HUES64 (cell line): Measurements from ENCODE around the gene PDE1C.

ENCODE experiments used
- H3K27ac ChIP-seq: 2 replicates; pipeline ENCODE4 v1.7.0; 2013; ENCODE audit warnings: low read depth, low read length, inconsistent platforms
- H3K27me3 ChIP-seq: 2 replicates; pipeline ENCODE4 v1.6.1; 2013; ENCODE audit warnings: mild to moderate bottlenecking, low read length; ENCODE audit not compliant: insufficient read depth
- H3K36me3 ChIP-seq: 2 replicates; pipeline ENCODE4 v1.6.1; 2013; ENCODE audit warnings: mild to moderate bottlenecking, low read length; ENCODE audit not compliant: insufficient read depth
- H3K4me1 ChIP-seq: 2 replicates; pipeline ENCODE4 v1.6.1; 2013; ENCODE audit warnings: mild to moderate bottlenecking, low read length, moderate library complexity; ENCODE audit not compliant: insufficient read depth
- H3K4me3 ChIP-seq: 2 replicates; pipeline ENCODE4 v1.5.1; 2013; ENCODE audit warnings: mild to moderate bottlenecking, low read length, moderate library complexity
- H3K9ac ChIP-seq: 2 replicates; pipeline ENCODE4 v1.6.1; 2013; ENCODE audit warnings: mild to moderate bottlenecking, low read depth, low read length
- H3K9me3 ChIP-seq: 2 replicates; pipeline ENCODE4 v1.6.1; 2013; ENCODE audit warnings: low read depth, low read length; ENCODE audit not compliant: insufficient read depth
- WGBS: fragments of 150-250, 120-280 bp; methylation state at CpG from one replicate; pipeline ENCODE4 v1.1.7; 2013; ENCODE audit warnings: missing lambda C conversion rate; 5-methylcytosine and 5-hydroxymethylcytosine counted together

Gene PDE1C

DNA sequence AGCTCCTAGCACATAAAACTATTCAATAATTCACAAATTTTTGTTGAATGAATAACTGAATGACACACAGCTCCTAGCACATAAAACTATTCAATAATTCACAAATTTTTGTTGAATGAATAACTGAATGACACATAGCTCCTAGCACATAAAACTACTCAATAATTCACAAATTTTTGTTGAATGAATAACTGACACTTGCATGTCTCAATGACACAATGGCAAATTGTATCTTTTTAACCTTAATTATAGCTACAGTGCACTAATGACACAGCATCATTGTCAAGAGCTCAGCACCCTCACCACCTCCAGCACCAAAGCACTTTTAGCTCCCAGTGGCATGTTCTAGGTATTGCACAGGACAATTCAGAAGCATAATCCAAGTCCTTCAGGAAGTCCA, 131.6 kb downstream of the PDE1C start:
- no peak overlapping the region for H3K4me3 ChIP-seq
- H3K27ac ChIP-seq = no peak overlapping the region
- peaks cover 15% of the 10 kb centered on the region for H3K4me1 ChIP-seq
- no peaks in the 10 kb centered on the region for H3K27me3 ChIP-seq
- no peaks in the 10 kb centered on the region for H3K9me3 ChIP-seq
- H3K36me3 ChIP-seq = no peaks in the 10 kb centered on the region
- H3K9ac ChIP-seq = no peak overlapping the region

DNA sequence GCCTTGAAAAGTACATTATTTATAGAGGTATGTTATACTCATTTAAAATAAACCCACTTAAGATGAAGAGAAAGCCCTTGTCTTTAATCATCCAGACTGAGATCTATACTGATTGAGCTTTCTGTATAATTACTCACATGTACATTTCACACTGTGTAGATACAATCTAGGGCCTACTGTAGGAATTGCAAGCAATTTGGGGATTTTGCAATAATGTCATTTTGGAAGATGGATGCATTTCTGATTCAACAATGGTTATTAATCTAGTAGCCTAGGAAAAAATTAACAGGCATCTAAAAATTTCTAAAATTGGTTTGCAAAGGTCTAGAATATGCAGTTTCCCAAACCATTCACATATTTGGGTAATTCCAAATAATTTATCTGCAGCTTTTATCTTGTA, 132.2 kb downstream of the PDE1C start:
- H3K9me3 ChIP-seq = no peaks in the 10 kb centered on the region

DNA sequence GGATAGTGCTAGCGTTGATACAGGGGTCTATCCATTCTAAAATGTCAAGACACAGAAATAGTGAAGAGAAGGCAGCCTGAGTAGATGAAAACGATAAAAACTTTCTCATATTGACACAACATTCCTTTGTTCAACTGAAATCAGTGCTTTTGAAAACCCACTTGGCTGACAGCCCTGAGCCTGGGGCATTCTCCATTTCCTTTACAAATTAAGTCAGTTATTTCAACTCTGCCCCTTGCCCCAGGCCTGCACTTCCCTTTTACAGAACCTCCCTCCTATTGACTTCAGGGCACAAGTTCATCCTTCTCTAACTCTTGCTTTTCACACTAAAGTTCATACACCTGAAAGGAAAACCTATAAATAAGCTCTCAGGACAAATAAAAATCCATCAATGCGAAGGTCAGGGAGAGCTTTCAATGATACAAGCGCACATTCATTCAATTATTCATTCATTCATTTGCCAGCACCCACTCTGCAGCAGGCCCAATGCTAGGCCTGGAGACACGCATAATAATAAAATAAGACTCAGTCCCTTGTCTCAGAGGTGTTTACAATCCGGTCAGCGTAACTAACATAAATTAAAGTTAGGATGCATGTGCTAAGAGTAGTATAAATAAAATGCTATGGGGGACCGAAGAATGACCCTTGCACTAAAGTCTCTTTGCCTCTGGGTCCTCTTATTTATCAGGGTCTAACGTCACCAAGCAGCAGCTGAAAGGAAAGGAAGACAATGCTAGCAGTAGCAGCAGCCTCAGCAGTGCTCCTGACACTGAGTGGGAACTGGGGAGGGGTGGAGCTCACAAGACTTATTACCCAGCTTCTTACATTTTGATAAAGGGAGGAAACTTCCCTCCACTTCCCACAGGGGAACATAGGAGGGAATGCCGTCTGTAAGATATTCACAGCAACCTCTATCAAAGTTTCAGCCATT, 134.8 kb downstream of the PDE1C start:
- Histone ChIP-seq H3K4me3 (no peak overlapping the region), H3K27me3 (no peaks in the 10 kb centered on the region), H3K9me3 (no peaks in the 10 kb centered on the region), H3K36me3 (no peaks in the 10 kb centered on the region), H3K9ac (no peak overlapping the region), H3K4me1 (peaks cover 15% of the 10 kb centered on the region), H3K27ac (no peak overlapping the region)
- 89% methylated on average over 10 of the region's 10 CpGs for WGBS

More for the DNA sequence above, 132.2 kb downstream of the PDE1C start:
- Histone ChIP-seq H3K9ac (no peak overlapping the region), H3K4me3 (no peak overlapping the region), H3K27me3 (no peaks in the 10 kb centered on the region), H3K4me1 (peaks cover 15% of the 10 kb centered on the region), H3K27ac (no peak overlapping the region), H3K36me3 (no peaks in the 10 kb centered on the region)

DNA sequence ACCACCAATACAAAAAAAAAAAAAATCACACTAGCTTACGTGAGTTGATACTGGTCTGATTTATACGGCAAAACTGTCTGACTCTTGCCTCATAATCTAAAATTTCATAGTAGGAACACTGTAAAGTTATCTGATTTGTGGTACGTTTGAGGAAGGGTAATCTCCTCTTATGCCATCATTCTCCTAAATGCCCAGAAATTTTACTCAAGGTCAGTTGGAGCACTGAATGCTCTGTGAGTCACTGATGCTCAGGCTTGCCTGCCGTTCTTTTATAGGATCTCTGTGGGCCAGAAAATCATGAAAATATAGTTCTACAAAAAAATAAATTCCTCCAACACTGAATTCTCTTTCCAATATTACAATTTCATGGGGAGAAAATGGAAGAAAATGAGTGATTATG, 135.7 kb downstream of the PDE1C start:
- Histone ChIP-seq H3K9ac (no peak overlapping the region), H3K27me3 (no peaks in the 10 kb centered on the region), H3K4me3 (no peak overlapping the region), H3K9me3 (no peaks in the 10 kb centered on the region), H3K27ac (no peak overlapping the region), H3K36me3 (no peaks in the 10 kb centered on the region), H3K4me1 (peaks cover 15% of the 10 kb centered on the region)
- WGBS = 94% methylated on average over 2 of the region's 4 CpGs

GRCh38 chr7:31933481-31933880, 136.7 kb downstream of the PDE1C start:
- 85% methylated on average over 1 of the region's 1 CpG for WGBS
- Histone ChIP-seq H3K4me1 (peaks cover 15% of the 10 kb centered on the region), H3K36me3 (no peaks in the 10 kb centered on the region), H3K9me3 (no peaks in the 10 kb centered on the region), H3K27ac (no peak overlapping the region), H3K4me3 (no peak overlapping the region), H3K9ac (no peak overlapping the region), H3K27me3 (no peaks in the 10 kb centered on the region)

DNA sequence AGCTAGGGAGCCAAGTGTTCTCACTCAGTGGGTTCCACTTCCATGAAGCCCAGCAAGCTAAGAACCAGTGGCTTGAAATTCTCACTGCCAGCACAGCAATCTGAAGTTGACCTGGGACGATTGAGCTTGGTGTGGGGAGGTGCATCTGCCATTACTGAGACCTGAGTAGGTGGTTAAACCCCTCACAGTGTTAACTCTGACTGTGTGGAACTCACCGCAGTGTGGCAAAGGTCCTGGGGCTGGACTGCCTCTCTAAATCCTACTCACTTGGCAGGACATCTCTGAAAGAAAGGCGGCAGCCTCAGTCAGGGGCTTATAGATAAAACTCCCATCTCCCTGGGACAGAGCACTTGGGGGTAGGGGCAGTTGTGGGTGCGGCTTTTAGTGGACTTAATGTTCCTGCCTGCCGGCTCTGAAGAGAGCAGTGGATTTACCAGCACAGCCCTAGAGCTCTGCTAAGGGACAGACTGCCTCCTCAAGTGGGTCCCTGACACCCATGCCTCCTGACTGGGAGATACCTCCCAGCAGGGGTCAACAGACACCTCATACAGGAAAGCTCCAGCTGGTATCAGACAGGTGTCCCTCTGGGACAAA, 143.1 kb downstream of the PDE1C start:
- no peaks in the 10 kb centered on the region for H3K4me1 ChIP-seq
- H3K9me3 ChIP-seq = no peaks in the 10 kb centered on the region
- no peak overlapping the region for H3K4me3 ChIP-seq
- 69% methylated on average over 5 of the region's 5 CpGs for WGBS
- H3K36me3 ChIP-seq = no peaks in the 10 kb centered on the region
- H3K27ac ChIP-seq = no peak overlapping the region
- no peaks in the 10 kb centered on the region for H3K27me3 ChIP-seq
- no peak overlapping the region for H3K9ac ChIP-seq

DNA sequence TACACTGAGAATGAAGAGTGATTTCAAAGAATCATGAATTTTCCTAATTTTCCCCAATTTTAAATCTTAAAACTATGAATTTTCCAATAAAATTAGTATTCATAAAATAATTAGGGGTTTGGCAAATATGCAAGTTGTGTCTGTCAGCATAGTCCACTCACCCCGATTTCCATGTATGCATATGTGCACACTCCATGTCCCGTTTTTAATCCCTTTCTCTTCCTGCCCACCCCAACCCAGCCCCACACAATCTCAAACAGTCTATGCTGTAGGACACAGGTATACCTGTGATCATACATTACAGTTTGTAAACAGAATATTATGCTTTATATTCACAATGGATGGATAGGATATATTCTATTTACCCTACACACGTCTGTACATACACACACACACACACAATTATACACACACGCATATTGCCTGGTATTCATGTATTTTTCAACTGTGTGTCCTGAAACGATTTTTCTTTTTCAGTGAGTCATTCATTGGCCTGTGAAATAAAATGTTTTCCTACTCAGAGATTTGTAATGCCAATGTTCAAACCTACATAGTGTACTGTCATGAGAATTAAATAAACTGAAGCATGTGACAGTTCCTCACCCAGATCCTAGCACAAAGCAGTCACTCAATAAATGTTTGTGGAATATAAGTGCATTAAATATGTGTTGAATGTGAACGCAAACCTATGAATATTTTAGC, 144.3 kb downstream of the PDE1C start:
- no peaks in the 10 kb centered on the region for H3K9me3 ChIP-seq
- no peak overlapping the region for H3K4me3 ChIP-seq
- no peak overlapping the region for H3K9ac ChIP-seq
- no peak overlapping the region for H3K27ac ChIP-seq
- no peaks in the 10 kb centered on the region for H3K27me3 ChIP-seq
- no peaks in the 10 kb centered on the region for H3K36me3 ChIP-seq
- 89% methylated on average over 6 of the region's 6 CpGs for WGBS
- no peaks in the 10 kb centered on the region for H3K4me1 ChIP-seq

DNA sequence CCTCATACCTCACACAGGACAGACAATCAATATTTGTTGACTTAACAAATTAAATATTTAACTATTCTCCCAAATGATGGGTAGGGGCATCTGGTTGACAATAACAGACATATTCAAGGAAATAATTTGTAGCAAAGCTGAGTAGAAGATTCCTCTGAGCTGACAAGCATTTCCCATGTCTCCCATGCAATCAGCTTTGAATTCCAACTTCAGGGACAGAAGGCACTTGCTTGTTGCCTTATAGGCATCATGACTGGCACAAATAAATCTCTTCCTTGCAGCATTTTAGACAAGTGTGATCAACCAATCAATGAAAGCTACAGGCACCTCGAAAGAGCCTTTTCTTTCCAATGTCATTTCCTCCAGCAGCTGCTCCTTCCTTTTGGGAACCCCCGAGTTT, 146.0 kb downstream of the PDE1C start:
- no peak overlapping the region for H3K27ac ChIP-seq
- H3K9me3 ChIP-seq = no peaks in the 10 kb centered on the region
- no peak overlapping the region for H3K4me3 ChIP-seq
- H3K27me3 ChIP-seq = no peaks in the 10 kb centered on the region
- H3K36me3 ChIP-seq = no peaks in the 10 kb centered on the region
- 98% methylated on average over 2 of the region's 2 CpGs for WGBS
- H3K9ac ChIP-seq = no peak overlapping the region
- H3K4me1 ChIP-seq = no peaks in the 10 kb centered on the region

GRCh38 chr7:31922848-31923247, 147.4 kb downstream of the PDE1C start:
- Histone ChIP-seq H3K9me3 (no peaks in the 10 kb centered on the region), H3K27me3 (no peaks in the 10 kb centered on the region), H3K4me3 (no peak overlapping the region), H3K36me3 (no peaks in the 10 kb centered on the region), H3K9ac (no peak overlapping the region), H3K4me1 (no peaks in the 10 kb centered on the region), H3K27ac (no peak overlapping the region)
- WGBS = 77% methylated on average over 2 of the region's 2 CpGs

DNA sequence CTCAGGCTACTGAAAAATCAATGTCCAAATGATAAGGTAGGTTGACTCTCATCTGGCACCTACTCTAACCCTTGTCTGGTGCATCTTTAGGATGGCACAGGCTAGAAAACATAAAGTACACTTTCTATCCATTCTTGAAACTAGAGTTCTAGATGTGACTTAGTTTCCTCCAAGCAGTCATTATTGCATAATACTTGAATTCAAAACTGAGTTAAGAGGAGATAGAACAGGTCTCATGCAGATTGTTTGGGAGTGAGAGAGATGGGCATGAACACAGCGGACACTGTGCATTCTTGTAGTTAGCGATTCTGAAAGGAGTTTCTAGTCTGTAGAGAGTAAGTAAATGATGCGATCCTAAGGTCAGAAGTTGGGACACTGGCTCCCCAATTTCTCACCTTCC, 149.2 kb downstream of the PDE1C start:
- WGBS = 97% methylated on average over 3 of the region's 3 CpGs
- Histone ChIP-seq H3K9me3 (no peaks in the 10 kb centered on the region), H3K4me3 (no peak overlapping the region), H3K27ac (no peak overlapping the region), H3K27me3 (no peaks in the 10 kb centered on the region), H3K9ac (no peak overlapping the region), H3K36me3 (no peaks in the 10 kb centered on the region), H3K4me1 (no peaks in the 10 kb centered on the region)

- H3K4me3 ChIP-seq = no peak overlapping the region
- no peaks in the 10 kb centered on the region for H3K27me3 ChIP-seq
- H3K27ac ChIP-seq = no peak overlapping the region
- no peaks in the 10 kb centered on the region for H3K36me3 ChIP-seq
- WGBS = 89% methylated on average over 3 of the region's 3 CpGs
- H3K9me3 ChIP-seq = no peaks in the 10 kb centered on the region
- H3K9ac ChIP-seq = no peak overlapping the region
- H3K4me1 ChIP-seq = no peaks in the 10 kb centered on the region
These were observed 150.4 kb downstream of the PDE1C start for GRCh38 chr7:31919678-31920369.
